Stimulated activated CD4-positive, alpha-beta T cell treated with anti-CD3 and anti-CD28 coated beads, Interleukin-12 subunit alpha, Interleukin-12 subunit beta, amount 100 ng/mL, for 24 hours (primary cell): ENCODE measurements around the gene IARS1.

Experiments used
- DNase-seq, 2 experiments: peaks; one replicate each; pipeline ENCODE4 v3.0.0-alpha.2; 2020; ENCODE audit warnings: low read depth in 2 of 2

IARS1 gene

DNA sequence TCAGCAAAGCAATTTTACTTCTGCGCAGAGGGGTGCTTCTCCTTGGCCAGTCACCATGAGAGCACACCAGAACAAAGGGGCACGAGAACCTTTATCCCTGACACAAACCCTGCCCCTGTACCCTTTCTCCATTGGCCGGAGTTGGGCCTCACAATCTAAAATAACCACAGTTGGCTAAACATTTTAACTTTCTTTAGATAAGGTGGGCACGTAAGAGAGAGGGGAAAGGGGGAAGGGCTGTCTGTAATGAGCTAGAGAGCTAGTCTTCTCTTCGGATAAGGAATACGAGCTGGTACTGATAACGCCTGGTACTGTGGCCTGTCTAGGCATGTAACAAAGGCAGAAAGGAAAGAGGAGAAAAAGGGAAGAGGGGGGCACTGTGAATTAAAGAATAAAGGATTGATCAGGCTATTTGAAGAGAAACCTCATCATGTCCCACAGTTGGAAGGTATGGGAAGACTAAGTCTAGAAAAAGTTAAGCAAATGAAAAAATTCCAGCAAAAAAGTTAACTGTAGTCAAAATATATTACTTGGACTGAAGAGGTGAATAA, 1.8 kb upstream of the IARS1 start:
- no peak for DNase-seq

DNA sequence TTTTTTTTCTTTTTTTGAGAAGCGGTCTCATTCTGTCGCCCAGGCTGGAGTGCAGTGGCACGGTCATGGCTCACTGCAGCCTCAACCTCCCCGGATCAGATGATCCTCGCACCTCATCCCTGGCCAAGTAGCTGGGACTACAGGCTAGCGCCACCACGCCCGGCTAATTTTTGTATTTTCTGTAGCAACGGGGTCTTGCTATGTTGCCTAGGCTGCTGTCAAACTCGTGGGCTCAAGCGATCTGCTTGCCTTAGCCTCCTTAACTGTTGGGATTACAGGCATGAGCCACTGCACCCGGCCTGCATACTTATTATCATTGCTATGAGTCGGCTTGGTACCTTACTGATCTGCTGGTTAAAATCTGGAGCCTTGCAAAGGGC, 790 bp upstream of the IARS1 start:
- DNase-seq: no peak

DNA sequence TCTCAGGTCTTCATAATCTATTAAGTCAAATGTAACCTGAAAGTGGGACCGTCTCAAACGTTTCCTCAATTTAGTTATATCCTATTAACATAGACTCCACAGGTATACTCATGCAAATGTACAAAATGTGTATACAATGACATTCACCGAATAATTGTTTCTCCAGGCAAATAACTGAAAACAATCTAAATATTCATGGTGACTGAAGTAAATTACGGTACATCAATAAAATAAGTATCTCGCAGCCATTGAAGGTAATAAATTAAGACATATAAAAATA, 482 bp downstream of the IARS1 start:
- no peak for DNase-seq

DNA sequence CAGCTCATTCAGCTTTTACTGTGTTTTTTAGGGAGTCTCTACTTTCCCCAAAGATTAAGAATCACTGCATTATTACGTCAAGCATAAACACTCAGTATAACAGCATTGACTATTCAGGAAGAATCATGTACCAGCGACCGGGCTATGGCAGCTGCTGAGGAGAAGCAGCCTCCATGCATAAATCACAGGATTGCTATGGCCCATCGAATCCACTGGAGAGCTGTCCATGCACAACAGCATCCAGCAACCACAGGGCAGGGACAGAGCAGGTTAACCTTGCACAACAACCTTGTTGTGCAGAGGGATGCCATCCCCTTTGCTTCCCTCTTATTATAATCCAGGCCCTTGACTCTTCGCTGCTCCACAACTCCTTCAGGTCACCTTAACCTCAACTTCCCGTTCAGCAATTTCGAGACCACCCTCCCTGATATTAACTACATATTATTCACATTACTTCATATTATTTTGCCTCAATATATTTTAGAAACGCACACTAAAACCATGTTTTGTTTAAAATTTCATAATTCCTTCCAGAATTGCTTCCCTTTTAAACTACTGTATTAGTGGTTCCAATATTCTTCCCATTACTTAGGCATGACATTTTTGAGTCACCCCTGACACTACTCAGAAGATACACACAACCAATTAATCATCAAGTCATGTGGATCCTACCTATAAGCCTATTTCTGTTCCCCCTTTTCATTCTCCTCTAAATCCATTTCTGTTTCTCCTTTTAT, 991 bp downstream of the IARS1 start:
- DNase-seq: no peak

DNA sequence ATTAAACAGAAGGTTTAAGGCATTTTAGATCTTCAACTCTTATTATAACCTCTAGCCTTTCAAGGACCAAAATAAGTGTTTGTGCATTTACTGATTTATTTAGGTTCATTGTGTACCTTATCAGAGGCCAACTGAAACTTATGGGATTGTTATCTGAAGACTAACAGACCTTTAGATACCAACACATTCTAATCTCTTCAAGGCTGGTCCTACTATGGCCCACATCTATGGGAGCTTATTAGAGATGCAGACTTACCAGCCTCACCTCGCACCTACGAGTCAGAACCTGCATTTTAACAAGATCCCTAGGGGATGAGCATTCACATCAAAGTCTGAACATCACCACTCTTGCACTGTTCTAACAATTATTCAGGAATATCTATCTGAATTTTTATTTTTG, 1.9 kb downstream of the IARS1 start:
- DNase-seq: no peak

DNA sequence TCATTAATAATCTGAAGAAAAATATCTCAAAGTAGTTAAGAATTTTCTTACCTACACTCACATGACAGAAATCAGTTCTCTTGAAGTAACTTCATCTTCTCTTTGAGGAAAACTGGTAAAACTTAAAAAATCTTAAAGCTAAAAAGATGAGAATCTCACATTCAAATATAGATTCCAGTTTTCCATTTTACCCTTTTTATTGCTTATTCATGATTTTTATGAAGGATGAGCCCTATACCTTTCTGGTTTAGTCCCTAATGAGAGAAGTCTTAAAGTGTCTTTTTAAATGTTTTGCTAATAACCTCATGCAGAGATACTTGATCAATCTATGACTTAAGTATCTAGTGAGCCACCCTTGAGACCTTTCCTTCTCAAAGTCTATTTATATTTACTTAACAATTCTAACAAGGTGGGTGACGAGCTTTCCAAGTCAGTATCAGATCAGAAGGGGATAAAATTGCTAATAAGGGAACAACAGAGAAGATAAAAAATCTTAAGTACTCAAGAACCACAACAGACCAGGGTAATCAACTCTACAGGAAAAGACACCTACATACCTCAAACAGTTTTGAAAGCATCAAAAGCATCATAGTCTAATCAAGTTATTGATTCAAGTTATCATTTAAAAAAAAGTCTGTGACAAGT, 2.6 kb downstream of the IARS1 start:
- DNase-seq: no peak

DNA sequence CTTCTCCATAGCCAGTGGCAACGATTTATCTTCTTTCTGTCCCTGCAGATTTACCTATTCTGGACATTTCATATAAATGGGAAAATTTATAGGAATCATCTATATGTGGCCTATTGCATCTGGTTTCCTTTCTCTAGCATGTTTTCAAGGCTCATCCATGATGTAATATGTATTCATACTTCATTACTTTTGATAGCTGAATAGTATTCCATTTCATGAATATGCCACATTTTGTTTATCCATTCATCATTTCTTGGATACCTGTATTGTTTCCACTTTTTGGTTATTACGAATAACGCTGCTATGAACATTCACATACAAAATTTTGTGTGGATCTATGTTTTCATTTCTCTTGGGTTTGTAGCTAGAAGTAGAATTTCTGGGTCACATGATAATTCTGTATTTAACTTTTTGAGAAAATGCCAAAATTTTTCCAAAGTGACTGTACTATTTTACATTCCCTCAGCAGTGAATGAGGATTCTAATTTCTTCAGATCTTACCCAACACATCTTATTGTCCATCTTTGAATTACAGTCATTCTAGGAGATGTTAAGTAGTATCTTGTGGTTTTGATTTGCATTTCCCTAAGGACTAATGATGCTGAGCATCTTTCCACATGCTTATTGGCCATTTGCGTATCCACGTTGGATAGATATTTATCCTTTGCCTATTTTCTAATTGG, 3.6 kb downstream of the IARS1 start:
- DNase-seq: no peak

DNA sequence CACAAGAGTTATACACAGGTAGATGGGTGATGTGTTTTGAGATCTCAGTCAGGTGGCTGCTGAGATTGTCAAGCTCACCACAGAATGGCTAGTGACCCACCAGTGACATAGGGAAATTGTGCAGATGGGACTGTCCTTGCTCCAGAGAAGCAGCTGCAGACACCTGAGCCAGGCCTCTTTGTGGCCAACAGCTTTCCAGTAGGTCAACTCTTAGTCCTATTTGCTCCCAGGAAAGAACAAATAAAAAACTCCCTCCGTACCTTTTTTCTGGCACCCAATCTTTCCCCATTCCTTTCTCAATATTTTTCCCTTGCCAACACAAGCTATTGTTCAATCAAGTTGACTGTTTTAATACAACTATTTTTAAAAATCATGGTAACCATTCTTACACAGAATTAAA, 14.2 kb downstream of the IARS1 start:
- DNase-seq: no peak

DNA sequence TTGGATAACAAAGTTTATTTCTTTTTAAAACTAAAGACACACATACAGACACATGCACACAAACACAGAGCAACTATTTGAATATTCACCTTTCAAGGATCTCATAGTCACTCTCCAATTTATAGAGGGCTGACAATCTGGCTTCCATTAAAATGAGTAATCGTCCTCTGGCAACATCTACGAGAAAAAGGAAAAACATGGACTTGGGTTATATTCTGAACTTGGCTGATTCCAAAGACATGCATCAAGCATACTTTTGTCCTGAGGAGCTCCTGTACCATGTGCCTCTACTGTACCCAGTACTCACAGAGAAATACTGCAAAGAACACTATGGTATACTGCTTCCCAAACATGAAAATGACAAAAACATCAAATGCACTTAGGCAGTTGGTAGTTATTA, 15.4 kb downstream of the IARS1 start:
- no peak for DNase-seq

DNA sequence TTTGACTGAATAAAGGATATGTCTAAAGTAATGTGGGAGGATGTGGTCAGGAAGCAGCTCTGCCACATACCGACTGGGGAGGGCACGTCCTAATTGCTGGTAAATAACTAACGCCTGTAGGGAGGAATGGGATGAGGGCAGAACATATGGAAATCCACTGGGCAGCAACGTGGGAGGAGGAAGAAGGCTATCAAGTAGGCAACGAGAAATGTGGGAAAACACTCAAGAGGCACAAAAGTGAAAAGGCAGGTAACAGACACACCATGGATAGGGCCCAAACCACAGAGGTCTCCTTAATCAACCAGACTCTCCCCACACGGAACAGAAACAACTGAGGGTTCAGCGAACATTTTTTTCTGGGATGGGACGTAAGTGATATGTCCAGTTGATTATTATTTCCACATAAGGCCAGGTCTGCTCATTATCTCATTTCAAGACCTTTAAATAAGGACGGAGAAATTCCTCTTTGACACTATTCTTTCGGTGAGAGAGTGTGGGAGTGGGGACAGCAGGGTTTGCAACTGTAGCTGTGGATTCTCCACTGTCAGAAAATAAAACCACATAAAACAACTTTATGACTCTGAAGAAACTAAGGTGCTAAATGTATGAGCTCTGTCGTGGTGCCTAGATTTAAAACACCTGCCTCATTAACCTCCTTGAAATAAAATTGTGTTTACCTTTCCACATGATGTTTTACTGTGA, 17.0 kb downstream of the IARS1 start:
- DNase-seq: no peak

DNA sequence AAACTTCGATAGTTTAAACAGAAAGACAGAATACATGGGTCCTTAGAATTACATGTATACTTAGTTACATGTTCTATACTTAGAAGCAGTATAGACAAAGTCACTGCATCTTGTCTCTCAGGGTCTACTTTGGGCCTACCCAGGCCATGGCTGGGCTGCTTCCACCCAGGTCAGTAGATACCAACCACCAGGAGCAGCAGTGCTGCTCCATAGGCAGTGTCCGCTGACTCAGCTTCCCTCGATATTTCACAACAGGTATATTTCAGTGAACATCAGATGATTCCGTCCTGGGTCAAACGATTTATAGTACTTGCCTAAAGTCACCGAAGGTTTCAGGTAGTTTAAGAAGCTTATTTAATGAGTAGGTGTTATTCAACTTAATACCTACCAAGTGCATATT, 18.0 kb downstream of the IARS1 start:
- DNase-seq: no peak

DNA sequence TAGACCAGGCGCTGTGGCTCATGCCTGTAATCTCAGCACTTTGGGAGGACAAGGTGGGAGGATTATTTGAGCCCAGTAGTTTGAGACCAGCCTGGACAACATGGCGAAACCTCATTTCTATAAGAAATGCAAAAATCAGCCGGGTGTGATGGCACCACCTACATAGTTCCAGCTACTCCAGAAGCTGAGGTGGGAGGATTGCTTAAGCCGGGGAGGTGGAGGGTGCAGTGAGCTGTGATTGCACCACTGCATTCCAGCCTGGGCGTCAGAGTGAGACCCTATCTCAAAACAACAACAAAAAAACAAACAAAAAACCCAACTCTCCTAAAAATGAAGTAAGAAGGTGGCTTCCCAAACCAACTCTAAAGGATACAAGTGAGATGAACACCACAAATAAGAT, 23.0 kb downstream of the IARS1 start:
- DNase-seq: no peak

DNA sequence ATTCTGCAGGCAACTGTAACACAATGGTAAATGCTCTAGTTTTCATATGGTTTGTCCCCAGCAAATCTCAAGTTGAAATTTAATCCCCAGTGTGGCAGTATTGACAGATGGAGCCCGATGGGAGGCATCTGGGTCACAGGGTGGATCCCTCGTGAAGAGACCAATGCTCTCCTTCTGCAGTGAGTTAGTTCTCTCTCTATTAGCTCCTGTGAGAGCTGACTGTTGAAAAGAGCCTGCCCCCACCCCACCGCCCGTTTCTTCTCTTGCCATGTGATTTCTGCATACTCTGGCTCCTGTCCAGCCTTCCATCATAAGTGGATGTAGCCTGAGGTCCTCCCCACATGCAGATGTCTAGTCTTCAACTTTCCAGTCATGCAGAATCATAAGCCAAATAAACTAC, 27.0 kb downstream of the IARS1 start:
- DNase-seq: no peak

DNA sequence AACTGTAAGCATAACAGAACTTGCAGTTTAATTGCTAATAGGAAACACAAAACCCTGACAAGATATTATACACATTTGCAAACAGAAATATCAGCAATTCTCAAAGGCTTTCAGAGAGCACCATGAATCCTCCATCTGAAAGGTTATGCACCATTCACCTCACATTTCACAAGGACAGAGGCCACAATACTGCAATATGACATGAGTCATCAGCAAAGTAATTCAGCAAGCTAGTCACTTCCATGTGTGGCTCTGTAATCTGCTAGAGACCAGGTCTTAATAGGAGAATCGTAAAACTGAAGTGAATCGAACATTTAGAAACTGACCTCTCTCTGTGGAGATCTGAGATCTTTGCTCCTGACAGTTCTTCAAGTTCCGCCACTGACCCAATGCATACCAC, 28.3 kb downstream of the IARS1 start:
- DNase-seq: no peak

DNA sequence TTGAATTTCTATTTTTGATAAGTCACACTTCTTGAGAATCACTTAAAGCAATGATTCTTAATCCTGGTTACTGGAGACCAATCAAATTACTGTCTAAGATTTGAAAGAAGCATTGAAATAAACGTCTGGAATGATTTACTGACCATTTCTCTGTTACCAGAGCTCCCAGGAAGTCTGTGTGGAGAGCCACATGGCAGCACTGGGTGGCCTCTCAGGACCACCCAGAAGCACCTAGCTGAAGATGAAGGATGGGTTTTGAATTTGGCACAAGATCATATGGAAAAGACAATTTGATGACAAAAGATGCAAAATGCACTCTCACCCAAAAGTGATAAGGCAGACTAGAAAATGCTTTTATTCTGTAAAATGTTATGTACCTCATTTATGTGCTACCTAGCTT, 30.4 kb downstream of the IARS1 start:
- DNase-seq: no peak

DNA sequence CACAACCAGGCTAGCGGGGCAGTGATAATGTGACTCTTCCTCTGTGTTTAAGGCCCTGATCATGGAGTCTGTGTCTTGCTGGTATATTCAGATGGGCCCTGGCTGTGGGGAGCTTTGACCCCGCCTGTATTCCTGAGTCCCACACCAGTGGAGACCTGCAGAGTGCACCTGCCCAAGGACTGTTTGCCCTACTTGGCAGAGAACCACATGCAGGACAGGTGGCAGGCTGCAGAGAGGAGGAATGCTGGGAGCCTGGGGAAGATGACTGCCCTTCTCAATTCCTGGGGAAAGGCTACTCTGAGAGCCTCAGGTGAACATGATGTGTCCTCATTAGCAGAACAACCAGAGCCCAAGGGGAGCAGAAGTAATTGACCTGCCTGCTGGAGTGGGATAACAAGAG, 36.2 kb downstream of the IARS1 start:
- no peak for DNase-seq

DNA sequence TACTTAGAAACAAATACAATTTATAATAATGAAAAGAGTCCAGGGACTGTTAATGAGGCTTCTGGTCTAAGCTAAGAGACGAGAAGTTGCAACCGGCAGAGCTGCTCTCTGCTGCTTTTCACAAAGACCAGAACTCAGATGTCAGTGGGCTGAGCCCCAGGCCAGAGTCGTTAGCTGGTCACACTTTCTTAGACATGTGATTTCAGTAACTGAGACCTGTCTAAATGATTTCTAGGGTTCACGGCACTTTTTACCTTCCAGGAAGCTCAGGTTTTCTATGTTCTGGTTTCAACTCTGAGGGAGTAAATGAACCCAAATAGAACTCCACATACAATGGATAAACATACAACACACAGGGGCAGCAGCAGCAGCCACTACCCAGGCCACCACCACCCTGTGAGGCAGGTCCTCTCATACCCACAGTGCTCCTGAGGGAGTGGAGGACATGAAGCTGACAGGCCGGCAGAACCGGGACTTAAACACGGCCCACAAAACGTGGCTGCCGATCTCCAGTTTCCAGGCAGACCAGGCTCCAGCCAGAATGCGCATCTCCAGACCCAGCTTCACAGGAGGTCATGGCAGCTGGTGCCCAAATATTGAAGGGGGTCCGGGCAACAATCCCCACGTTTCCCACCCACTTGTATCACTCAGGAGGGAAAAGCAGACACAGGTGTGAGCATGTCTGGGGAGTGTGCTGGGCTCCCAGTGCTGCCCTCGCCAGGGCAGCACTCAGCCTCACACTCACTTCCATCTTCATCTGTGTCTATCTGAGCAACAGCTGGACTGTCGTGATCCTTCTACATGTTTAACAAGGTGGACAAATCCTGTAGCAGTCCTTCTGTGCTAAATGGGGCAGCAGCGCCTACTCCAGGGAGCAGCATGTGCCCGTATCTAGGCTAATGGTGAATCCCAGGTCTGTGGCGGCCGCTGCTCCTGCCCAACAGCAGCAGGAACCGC, 38.8 kb downstream of the IARS1 start:
- DNase-seq: no peak

DNA sequence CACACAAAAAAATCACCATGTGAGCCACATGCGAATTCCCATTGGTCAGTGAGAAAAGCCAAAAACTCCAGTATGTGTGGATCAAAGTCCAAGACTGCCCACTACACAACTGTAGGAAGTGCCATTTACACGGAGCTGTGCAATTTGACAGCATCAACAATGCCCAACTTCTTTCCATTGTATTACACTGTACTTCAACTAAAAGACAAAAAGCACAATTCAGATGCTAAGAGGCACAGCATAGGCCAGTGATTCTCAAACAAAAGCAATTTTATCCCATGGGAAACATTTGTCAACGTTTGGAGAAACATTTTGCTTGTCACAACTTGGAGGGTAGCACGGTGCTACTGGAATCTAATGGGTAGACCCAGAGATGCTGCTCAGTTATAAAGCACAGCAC, 39.8 kb downstream of the IARS1 start:
- no peak for DNase-seq

DNA sequence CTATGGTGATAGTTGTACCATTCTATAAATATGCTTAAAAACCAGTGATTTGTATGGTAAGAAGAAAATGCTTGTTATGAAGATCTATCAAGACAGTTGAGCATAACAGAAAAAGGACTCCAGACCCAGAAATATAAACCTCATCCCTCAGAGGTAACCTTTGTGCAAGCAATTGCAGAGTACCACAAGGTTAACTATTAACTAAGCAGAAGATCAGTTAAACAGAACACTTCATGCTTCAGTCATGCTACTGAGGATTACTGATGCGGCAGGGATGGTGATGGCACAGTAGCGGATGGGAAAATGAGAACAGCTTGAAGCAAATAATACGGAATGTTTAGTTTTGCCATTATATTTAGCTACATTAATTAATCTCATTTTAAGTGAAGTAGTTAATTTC, 45.5 kb downstream of the IARS1 start:
- DNase-seq: no peak

DNA sequence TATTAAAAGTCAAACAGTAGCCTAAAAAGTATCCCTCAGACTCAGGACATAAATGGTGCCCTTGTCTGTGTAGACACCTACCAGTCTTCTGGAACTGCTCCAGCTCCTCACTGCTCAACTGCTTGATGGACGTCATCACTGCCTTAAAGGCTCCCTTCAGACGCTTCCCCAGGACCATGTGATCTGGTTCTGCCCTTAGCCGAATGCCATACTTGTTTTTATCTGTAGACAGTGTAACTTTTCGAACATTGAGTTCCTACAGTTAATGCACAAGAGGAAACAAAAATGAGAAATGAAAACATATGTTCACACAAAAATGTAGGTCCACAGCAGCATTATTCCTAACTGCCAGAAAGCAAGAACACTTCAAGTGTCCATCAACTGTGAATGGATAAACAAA, 46.2 kb downstream of the IARS1 start:
- no peak for DNase-seq

DNA sequence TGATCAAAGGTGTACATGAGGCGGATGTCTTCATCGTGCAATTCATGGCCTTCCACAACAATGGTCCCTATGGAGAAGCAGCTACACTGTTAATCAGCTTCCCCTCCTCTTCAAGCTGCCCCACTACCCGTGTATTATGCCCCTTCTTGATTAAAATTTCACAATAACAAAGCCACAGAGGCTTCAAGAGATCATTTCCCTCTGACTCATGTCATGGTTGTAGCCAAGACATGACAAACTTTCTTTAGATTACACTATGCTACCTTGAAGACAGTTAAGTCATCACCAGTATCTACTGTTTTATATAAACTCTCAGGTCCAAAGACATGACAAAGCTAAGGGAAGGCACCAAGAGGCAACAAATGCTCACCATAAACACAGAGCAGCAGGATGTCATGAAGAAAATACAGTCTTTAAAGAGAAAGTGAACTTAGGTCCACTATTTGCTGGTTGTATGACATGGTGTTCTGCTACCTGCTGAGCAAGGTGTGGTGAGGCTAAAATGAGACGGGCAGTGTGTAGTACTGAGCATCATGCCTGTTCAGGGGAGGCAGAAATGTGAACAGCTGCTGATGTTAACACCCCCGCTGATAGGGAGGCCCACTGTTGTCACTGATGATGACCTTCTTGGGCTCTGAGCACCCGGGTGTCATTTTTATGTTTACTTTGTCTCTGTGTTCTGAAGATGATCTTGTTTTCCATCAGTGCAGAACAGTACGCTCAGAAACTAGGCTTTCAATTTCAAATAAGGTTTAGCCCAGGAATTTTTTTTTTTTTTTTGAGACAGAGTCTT, 48.3 kb downstream of the IARS1 start:
- no peak for DNase-seq
